ENCODE measurements around the gene FARP1. TPM values are rescaled to one million over a fixed set of nuclear protein-coding genes. Genes with fewer than 3 reads are reported as not detected.

Gene FARP1
- total and polyA plus RNA-seq, 2 of the 13 experiments (the other 11 are each of a cell fraction or from before 2014, with no cell fraction given), result 70.6 to 126 TPM

- H3K4me1 ChIP-seq (ENCODE audit: insufficient read depth, low read length), result peaks cover 64% of the 10 kb centered on the region
- ChIA-PET CTCF (ENCODE audit: low intra/inter-chr PET ratio, low total read pairs) (no interaction called here), POLR2A (no interaction called here)
- in situ Hi-C loops (cut with HindIII; ENCODE audit: extremely low pct_ligation_motif_present, low pct_unique_long_range_greater_than_20kb) (no loop called here), intact Hi-C loops (cut with micrococcal nuclease; ENCODE audit: unreplicated experiment) (loop anchor here (10.0 kb wide), 1 partner anchor 640 kb away; no protein-coding TSS in a partner anchor)
- 100% methylated on average over 2 of the region's 2 CpGs for WGBS (ENCODE audit: low lambda C conversion rate)
- no peak overlapping the region for H3K9ac ChIP-seq (ENCODE audit: insufficient read depth, low read depth, low read length)
- BruUV-seq (replicated peaks), result no TSS peak
- no peak for FAIRE-seq
- H3K4me3 ChIP-seq (replicated peaks in 1 of 3; ENCODE audit: insufficient read depth in 1 of 3, low read depth in 2 of 3, low read length in 3 of 3), result no peak overlapping the region
- peaks cover 94% of the 10 kb centered on the region for H3K79me2 ChIP-seq (ENCODE audit: insufficient read depth, low read length)
- H3K27me3 ChIP-seq (ENCODE audit: control insufficient read depth in 1 of 2, insufficient read depth in 2 of 2, low read length in 2 of 2), result no peaks in the 10 kb centered on the region
- H3K9me3 ChIP-seq (ENCODE audit: low read length), result peaks cover 28% of the 10 kb centered on the region; the same call in 1 of the 2 replicates
- ATAC-seq, result no peak
- TF ChIP-seq USF2 (IDR thresholded peaks at IDR 0.05; ENCODE audit: low read depth, low read length), result no peak
- no peak for TF ChIP-seq USF2 (CRISPR knock-in tag; IDR thresholded peaks at IDR 0.05; ENCODE audit: borderline replicate concordance)
- no peak for TF ChIP-seq IKZF1 (IDR thresholded peaks at IDR 0.05)
- no peak for TF ChIP-seq KLF15 (CRISPR knock-in tag; IDR thresholded peaks at IDR 0.05; ENCODE audit: borderline replicate concordance)
- no peak for TF ChIP-seq HNF1B (CRISPR knock-in tag; IDR thresholded peaks at IDR 0.05)
- TF ChIP-seq MTA1 (CRISPR knock-in tag; IDR thresholded peaks at IDR 0.05; ENCODE audit: borderline replicate concordance), result no peak
- DNase-seq (ENCODE audit: low spot score), result no peak
- peaks cover 52% of the 10 kb centered on the region for H4K20me1 ChIP-seq (ENCODE audit: insufficient read depth, low read length)
- H3K4me2 ChIP-seq (ENCODE audit: low read depth, low read length), result no peak overlapping the region
- H3K27ac ChIP-seq (ENCODE audit: extremely low read length, insufficient read depth, low read length), result no peak overlapping the region
- H3K36me3 ChIP-seq (replicated peaks in 1 of 2; ENCODE audit: control insufficient read depth in 1 of 2, insufficient read depth in 2 of 2, low read length in 2 of 2), result peaks cover 7 to 26% of the 10 kb centered on the region in 2 experiments; a peak in 4 of 5 replicates
- no peak overlapping the region for H2AFZ ChIP-seq (ENCODE audit: low read length)
Observed at GRCh38 chr13:98204546-98204945, 61.7 kb downstream of the FARP1 start.

All from HepG2 (cell line).